Vagina (tissue), 2 donors: ENCODE data around the gene SBK2. TPM values are rescaled to one million over a fixed set of nuclear protein-coding genes. Genes with fewer than 3 reads are reported as not detected.

Source experiments
- DNase-seq, 2 donors: peaks; one replicate each; pipeline ENCODE4 v3.0.0-alpha.2; 2017; ENCODE audit errors: extremely low spot score in 2 of 2
- H3K27ac ChIP-seq: fragments of 200-600 bp; sonication (generic); one replicate; pipeline ENCODE4 v1.5.1; 2019
- H3K27me3 ChIP-seq: fragments of 200-600 bp; sonication (generic); one replicate; pipeline ENCODE4 v1.5.1; 2019
- H3K36me3 ChIP-seq, 2 donors: fragments of 200-600 bp; sonication (generic); one replicate each; pipeline ENCODE4 v1.5.1; 2017 to 2019
- H3K4me1 ChIP-seq: fragments of 200-600 bp; sonication (generic); one replicate; pipeline ENCODE4 v1.5.1; 2019
- H3K4me3 ChIP-seq, 2 donors: fragments of 200-600 bp; sonication (generic); 1 replicate in 1 of 2; 2 replicates in 1 of 2; pipeline ENCODE4 v1.5.1; 2016 to 2019
- H3K9me3 ChIP-seq: fragments of 200-600 bp; sonication (generic); one replicate; pipeline ENCODE4 v1.5.1; 2019
- POLR2A ChIP-seq, 2 donors: fragments of 450-650 bp; IDR thresholded peaks; one replicate each; pipeline ENCODE4 v1.6.1; 2017; ENCODE audit warnings: antibody characterized with exemption in 2 of 2, mild to moderate bottlenecking in 2 of 2, moderate library complexity in 2 of 2
- POLR2AphosphoS5 ChIP-seq, 2 donors: sonication (generic); formaldehyde crosslinking; IDR thresholded peaks; one replicate each; pipeline ENCODE4 v1.9.0; 2017; ENCODE audit warnings: antibody characterized with exemption in 2 of 2, mild to moderate bottlenecking in 2 of 2, low read depth in 1 of 2; ENCODE audit not compliant: insufficient read depth in 1 of 2
- intact Hi-C: fragments of 100-400 bp; cut with DNase I; formaldehyde crosslinking; loops from one replicate; pipeline ENCODE4 v1.15.1; 2023
- total RNA-seq: library from RNA; depleted of rRNA; stranded (reverse); fragments of >200 nt; gene quantifications from one replicate; pipeline ENCODE4 v1.2.3, GENCODE V29; 2016
- TF ChIP-seq, protein P1 (sequence below), 3 experiments: fragments of 450-650 bp in 2 of 3; fragments of 200-600 bp in 1 of 3; sonication (generic) in 1 of 3; IDR thresholded peaks; one replicate each; pipeline ENCODE4 v1.5.1; 2017 to 2019; ENCODE audit warnings: antibody characterized with exemption in 3 of 3, mild to moderate bottlenecking in 2 of 3, moderate library complexity in 2 of 3

The SBK2 gene
- total RNA-seq, 1 donor from 2014 or later: not detected

DNA sequence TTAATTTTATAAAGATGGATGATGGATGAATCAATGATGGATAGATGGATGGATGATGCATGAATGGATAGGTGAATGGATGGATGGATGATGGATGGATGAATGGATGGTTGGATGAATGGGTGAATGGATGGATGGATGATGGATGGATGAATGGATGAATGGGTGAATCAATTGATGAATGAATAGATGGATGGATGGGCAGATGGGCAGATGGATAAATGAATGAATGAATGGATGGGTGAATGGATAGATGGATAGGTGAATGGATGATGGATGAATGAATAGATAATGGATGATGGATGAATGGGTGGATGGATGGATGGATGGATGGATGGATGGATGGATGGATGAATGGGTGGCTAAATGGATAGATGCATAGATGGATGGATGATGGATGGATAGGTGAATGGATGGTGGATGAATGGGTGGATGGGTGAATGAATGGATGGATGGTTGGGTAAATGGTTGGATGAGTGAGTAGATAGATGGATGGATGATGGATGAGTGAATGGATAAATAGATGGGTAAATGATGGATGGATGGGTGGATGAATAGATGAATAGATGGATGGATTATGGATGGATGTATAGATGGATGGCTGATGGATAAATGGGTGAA is 30.9 kb upstream of the SBK2 start:
- no peaks in the 10 kb centered on the region for H3K36me3 ChIP-seq
- DNase-seq: no peak
- H3K27ac ChIP-seq: no peak overlapping the region
- H3K27me3 ChIP-seq: no peaks in the 10 kb centered on the region
- intact Hi-C loops: no loop called here
- H3K4me3 ChIP-seq: no peak overlapping the region
- no peak for TF ChIP-seq POLR2A (IDR thresholded peaks at IDR 0.05)
- no peak for TF ChIP-seq POLR2AphosphoS5 (IDR thresholded peaks at IDR 0.05; ENCODE audit: insufficient read depth in 1 of 2, low read depth in 1 of 2)
- TF ChIP-seq, protein P1, sequence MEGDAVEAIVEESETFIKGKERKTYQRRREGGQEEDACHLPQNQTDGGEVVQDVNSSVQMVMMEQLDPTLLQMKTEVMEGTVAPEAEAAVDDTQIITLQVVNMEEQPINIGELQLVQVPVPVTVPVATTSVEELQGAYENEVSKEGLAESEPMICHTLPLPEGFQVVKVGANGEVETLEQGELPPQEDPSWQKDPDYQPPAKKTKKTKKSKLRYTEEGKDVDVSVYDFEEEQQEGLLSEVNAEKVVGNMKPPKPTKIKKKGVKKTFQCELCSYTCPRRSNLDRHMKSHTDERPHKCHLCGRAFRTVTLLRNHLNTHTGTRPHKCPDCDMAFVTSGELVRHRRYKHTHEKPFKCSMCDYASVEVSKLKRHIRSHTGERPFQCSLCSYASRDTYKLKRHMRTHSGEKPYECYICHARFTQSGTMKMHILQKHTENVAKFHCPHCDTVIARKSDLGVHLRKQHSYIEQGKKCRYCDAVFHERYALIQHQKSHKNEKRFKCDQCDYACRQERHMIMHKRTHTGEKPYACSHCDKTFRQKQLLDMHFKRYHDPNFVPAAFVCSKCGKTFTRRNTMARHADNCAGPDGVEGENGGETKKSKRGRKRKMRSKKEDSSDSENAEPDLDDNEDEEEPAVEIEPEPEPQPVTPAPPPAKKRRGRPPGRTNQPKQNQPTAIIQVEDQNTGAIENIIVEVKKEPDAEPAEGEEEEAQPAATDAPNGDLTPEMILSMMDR (IDR thresholded peaks at IDR 0.05): no peak
- H3K4me1 ChIP-seq: no peaks in the 10 kb centered on the region
- H3K9me3 ChIP-seq: no peaks in the 10 kb centered on the region

DNA sequence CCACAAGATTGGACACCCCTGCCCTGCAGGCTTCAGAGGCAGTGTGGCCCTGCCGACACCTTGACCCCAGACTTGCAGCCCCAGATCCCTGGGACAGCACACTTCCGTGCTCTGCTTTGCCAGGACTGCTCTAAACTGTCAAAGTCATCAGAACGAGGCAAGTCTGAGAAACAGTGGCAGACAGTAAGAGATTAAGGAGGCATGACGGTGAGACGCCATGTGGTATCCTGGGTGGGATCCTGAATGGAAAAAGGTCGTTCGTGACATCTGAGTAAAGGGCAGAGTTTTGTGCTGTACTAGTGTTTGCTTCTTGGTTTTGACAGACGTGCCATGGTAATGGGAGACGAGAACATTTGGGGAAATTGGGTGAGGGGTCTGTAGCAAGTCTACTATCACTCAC is 29.9 kb upstream of the SBK2 start:
- Histone ChIP-seq H3K4me3 (no peak overlapping the region), H3K27me3 (no peaks in the 10 kb centered on the region), H3K9me3 (no peaks in the 10 kb centered on the region), H3K4me1 (no peaks in the 10 kb centered on the region), H3K36me3 (no peaks in the 10 kb centered on the region), H3K27ac (no peak overlapping the region)
- TF ChIP-seq POLR2A (IDR thresholded peaks at IDR 0.05) (no peak), POLR2AphosphoS5 (IDR thresholded peaks at IDR 0.05; ENCODE audit: insufficient read depth in 1 of 2, low read depth in 1 of 2) (no peak)
- TF ChIP-seq, protein P1 (IDR thresholded peaks at IDR 0.05): no peak
- intact Hi-C loops: no loop called here
- DNase-seq: no peak

DNA sequence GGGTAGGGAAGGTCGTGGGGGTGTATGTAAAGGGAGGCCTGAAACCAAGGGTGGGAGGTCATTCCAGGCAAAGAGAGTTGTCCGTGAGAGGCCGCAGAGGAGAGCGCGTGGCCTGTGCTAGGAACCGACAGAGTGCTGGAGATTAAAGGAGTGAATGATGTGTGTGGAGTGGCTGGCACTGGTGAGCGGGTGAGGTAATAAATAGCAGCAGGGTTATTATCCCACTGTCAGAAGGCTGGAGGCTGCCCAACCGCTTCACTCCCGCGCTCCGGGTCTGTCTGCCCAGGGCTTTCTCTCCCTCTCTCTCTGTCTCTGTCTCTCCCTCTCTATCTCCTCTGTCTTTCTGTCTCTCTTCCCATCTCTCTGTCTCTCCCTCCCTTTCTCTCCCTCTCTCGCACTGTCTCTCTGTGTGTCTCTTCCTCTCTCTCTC is 26.3 kb upstream of the SBK2 start:
- Histone ChIP-seq H3K27ac (no peak overlapping the region), H3K9me3 (no peaks in the 10 kb centered on the region), H3K27me3 (no peaks in the 10 kb centered on the region), H3K4me3 (no peak overlapping the region), H3K4me1 (no peaks in the 10 kb centered on the region), H3K36me3 (no peaks in the 10 kb centered on the region)
- TF ChIP-seq, protein P1 (IDR thresholded peaks at IDR 0.05): no peak
- intact Hi-C loops: no loop called here
- no peak for DNase-seq

- H3K4me1 ChIP-seq: no peaks in the 10 kb centered on the region
- intact Hi-C loops: no loop called here
- no peak for DNase-seq
- no peaks in the 10 kb centered on the region for H3K36me3 ChIP-seq
- H3K4me3 ChIP-seq: no peak overlapping the region
- TF ChIP-seq POLR2A (IDR thresholded peaks at IDR 0.05) (no peak), POLR2AphosphoS5 (IDR thresholded peaks at IDR 0.05; ENCODE audit: insufficient read depth in 1 of 2, low read depth in 1 of 2) (no peak)
- TF ChIP-seq, protein P1 (IDR thresholded peaks at IDR 0.05): no peak
- no peaks in the 10 kb centered on the region for H3K9me3 ChIP-seq
- H3K27ac ChIP-seq: no peak overlapping the region
- no peaks in the 10 kb centered on the region for H3K27me3 ChIP-seq
Measured at GRCh38 chr19:55559684-55560083, 22.8 kb upstream of the SBK2 start.

DNA sequence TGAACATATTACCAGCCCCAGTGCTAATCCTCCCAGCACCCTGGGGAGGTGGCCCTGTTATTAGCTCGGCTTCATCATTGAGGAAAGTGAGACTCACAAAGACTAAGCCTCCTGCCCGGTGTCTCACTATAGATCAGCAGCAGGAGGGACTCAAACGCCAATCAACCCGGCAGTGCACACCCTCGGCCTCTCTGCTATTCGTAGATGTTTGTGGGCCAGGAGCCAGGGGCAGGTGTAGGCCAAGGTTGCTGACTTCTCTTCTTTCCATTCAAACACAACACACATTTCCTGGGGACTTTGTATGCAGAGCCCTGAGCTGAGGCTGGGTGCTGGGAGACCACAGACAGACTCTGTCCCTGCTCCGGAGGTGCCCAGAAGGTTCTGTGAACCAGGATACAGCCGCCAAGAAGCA is 17.8 kb upstream of the SBK2 start:
- Histone ChIP-seq H3K27me3 (no peaks in the 10 kb centered on the region), H3K27ac (no peak overlapping the region), H3K4me1 (no peaks in the 10 kb centered on the region), H3K9me3 (no peaks in the 10 kb centered on the region), H3K4me3 (no peak overlapping the region), H3K36me3 (no peaks in the 10 kb centered on the region)
- intact Hi-C loops: no loop called here
- TF ChIP-seq POLR2AphosphoS5 (IDR thresholded peaks at IDR 0.05; ENCODE audit: insufficient read depth in 1 of 2, low read depth in 1 of 2) (no peak), POLR2A (IDR thresholded peaks at IDR 0.05) (no peak)
- TF ChIP-seq, protein P1 (IDR thresholded peaks at IDR 0.05): no peak
- DNase-seq: no peak
